HEK293T (cell line): ENCODE results near the gene SETD5.

Experiments used
- BHLHE40 ChIP-seq: fragments of 450-650 bp; IDR thresholded peaks from 2 replicates; pipeline ENCODE4 v1.6.1; 2016; ENCODE audit warnings: mild to moderate bottlenecking, moderate library complexity, borderline replicate concordance
- CTBP1 ChIP-seq: fragments of 450-650 bp; IDR thresholded peaks from 2 replicates; pipeline ENCODE4 v1.6.1; 2016; ENCODE audit warnings: borderline replicate concordance
- FOXA1 ChIP-seq: fragments of 450-650 bp; IDR thresholded peaks from 2 replicates; pipeline ENCODE4 v1.6.1; 2016; ENCODE audit warnings: mild to moderate bottlenecking
- FOXK2 ChIP-seq: fragments of 450-650 bp; IDR thresholded peaks from 2 replicates; pipeline ENCODE4 v1.6.1; 2016; ENCODE audit warnings: mild to moderate bottlenecking
- FOXM1 ChIP-seq: fragments of 450-650 bp; IDR thresholded peaks from 2 replicates; pipeline ENCODE4 v1.6.1; 2017; ENCODE audit warnings: mild to moderate bottlenecking, borderline replicate concordance
- HDGF ChIP-seq: fragments of 450-650 bp; IDR thresholded peaks from 2 replicates; pipeline ENCODE4 v1.6.1; 2017; ENCODE audit warnings: antibody characterized with exemption, borderline replicate concordance
- L3MBTL2 ChIP-seq: fragments of 450-650 bp; conservative IDR thresholded peaks from 2 replicates; pipeline ENCODE4 v1.6.1; 2016; ENCODE audit warnings: mild to moderate bottlenecking
- NFRKB ChIP-seq: fragments of 450-650 bp; IDR thresholded peaks from 2 replicates; pipeline ENCODE4 v1.6.1; 2016; ENCODE audit warnings: mild to moderate bottlenecking, moderate library complexity
- SP1 ChIP-seq: fragments of 450-650 bp; IDR thresholded peaks from 2 replicates; pipeline ENCODE4 v1.6.1; 2017
- SUZ12 ChIP-seq: fragments of 450-650 bp; IDR thresholded peaks from 2 replicates; pipeline ENCODE4 v1.6.1; 2016; ENCODE audit warnings: mild to moderate bottlenecking
- TF ChIP-seq, protein P1 (sequence below): fragments of 450-650 bp; IDR thresholded peaks from 2 replicates; pipeline ENCODE4 v1.6.1; 2016

DNA sequence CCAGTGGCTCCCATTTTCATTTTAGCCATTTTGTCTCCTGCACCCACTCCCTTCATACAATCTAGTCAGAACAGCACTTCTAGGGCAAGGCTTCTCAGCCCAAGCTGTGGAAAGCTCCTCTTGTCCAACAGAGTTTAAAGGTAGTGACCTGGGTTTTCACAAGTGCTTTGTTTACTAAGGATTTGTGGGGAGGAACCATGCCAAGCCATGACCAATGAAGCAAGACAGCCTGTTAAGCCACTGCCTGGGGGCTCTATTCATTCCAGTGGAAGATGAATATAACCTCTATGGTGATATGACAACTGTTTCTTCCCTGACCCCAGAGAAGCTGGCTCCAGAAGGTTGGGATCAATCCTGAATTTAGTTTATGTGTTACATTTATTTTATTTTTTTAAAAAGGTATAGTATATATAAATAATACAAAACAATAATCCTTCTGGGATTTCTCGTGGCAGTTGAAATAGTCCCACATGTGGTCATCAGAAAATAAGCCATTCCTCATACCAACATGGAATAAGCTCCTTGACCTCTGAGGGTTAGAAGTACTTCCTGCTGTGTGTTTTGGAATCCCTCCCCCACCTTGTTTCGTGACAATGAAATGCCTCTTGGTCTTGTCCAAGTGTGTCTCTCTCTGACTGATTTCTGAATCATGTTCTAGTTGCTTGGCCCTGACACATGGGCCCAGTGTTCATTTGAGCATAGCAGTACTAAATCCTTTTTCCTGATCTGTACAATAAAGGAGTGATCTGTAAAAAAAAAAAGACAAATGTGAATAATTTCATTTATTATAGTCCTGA is 47.9 kb upstream of the SETD5 start:
- no peak for TF ChIP-seq L3MBTL2
- no peak for TF ChIP-seq FOXM1
- no peak for TF ChIP-seq FOXA1
- TF ChIP-seq SUZ12, result no peak
- TF ChIP-seq BHLHE40, result no peak
- TF ChIP-seq SP1, result no peak
- no peak for TF ChIP-seq CTBP1
- TF ChIP-seq NFRKB, result no peak
- TF ChIP-seq FOXK2, result no peak
- TF ChIP-seq HDGF, result no peak
- TF ChIP-seq, protein P1, sequence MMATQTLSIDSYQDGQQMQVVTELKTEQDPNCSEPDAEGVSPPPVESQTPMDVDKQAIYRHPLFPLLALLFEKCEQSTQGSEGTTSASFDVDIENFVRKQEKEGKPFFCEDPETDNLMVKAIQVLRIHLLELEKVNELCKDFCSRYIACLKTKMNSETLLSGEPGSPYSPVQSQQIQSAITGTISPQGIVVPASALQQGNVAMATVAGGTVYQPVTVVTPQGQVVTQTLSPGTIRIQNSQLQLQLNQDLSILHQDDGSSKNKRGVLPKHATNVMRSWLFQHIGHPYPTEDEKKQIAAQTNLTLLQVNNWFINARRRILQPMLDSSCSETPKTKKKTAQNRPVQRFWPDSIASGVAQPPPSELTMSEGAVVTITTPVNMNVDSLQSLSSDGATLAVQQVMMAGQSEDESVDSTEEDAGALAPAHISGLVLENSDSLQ, result no peak
